LNCaP clone FGC (cell line): ENCODE results near the gene TNFAIP8.

ENCODE experiments used
- DNase-seq: peaks from one replicate; pipeline ENCODE4 v3.0.0-alpha.2; 2011; ENCODE audit warnings: low read depth
- H3K4me3 ChIP-seq: 2 replicates; pipeline ENCODE4 v1.5.1; 2011; ENCODE audit warnings: mild to moderate bottlenecking, low read depth, low read length, control low read depth
- TF ChIP-seq, protein P1 (sequence below): IDR thresholded peaks from 2 replicates; pipeline ENCODE4 v1.5.1; 2012; ENCODE audit warnings: mild to moderate bottlenecking; ENCODE audit not compliant: control insufficient read depth, insufficient read depth; ENCODE audit errors: extremely low read depth

TNFAIP8 gene

DNA sequence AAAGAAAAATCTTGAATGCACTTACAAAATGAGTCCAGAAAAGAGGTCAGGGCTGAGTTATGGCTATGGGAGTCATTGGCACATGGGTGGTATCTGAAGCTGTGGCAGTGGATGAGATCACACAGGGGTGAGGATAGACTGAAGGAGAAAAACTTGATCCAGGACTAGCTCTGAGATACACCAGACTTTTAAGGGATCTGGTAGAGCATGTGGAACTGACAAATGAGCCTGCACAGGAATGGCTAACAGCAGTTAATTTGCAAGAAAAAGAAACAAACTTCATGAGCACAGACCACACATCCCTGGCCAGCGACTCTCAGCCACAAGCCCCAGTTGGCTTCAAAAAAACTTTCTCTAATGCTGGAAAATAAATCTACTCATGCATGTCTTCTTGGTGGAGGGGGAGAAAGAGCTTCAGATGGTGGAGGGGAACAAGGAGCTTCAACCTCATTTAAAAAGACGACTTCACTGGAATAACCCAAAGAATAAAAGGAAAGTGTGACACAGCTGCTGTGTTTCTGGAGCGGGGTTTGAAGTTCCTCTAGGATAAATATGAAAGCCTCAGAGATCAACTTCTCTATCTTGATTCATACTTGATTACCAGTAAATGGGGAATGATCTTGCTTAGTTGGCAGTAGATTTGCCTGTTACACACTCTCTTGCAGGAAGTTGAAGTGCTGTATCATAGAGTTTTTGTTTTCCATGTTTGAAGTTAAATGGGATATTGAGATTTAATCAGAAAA lies 33.6 kb downstream of the TNFAIP8 start:
- no peak for DNase-seq
- TF ChIP-seq, protein P1, sequence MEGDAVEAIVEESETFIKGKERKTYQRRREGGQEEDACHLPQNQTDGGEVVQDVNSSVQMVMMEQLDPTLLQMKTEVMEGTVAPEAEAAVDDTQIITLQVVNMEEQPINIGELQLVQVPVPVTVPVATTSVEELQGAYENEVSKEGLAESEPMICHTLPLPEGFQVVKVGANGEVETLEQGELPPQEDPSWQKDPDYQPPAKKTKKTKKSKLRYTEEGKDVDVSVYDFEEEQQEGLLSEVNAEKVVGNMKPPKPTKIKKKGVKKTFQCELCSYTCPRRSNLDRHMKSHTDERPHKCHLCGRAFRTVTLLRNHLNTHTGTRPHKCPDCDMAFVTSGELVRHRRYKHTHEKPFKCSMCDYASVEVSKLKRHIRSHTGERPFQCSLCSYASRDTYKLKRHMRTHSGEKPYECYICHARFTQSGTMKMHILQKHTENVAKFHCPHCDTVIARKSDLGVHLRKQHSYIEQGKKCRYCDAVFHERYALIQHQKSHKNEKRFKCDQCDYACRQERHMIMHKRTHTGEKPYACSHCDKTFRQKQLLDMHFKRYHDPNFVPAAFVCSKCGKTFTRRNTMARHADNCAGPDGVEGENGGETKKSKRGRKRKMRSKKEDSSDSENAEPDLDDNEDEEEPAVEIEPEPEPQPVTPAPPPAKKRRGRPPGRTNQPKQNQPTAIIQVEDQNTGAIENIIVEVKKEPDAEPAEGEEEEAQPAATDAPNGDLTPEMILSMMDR = no peak
- no peak overlapping the region for H3K4me3 ChIP-seq

DNA sequence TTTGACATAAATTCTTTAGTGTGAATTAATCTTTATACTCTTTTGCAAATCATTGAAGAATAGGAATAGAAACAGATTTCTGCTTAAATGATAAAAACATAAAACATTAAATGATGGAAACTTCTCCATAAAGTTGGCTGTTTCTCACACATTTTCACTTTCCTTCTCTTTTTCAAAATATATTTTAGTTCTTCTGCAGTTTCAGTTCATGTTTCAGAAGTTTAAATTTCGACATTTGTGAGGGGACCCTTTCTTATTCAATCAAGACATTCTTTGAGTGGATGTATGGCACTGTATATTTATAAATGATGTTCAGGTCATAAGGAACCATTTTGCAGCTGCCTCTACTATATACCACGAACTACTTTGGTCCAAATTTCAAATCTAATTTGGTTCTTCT lies 34.6 kb downstream of the TNFAIP8 start:
- no peak for DNase-seq
- TF ChIP-seq, protein P1 = no peak
- H3K4me3 ChIP-seq = no peak overlapping the region

DNA sequence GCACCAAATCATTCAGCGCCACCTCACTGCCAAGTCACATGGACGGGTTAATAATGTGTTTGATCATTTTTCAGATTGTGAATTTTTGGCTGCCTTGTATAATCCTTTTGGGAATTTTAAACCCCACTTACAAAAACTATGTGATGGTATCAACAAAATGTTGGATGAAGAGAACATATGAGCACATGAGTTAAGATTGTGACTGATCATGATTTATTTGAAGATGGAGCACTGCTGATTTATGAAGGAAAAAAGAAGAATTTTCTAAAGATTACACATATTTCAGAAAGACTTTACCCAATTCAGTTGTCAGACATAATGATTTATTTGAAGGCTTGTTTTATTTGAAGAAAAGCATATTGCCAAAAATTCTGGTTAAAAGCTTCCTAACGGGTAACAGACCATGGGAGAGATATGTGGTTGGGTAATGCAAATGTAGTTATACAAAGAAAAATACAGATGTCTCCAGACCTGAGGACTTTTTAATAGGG lies 37.4 kb downstream of the TNFAIP8 start:
- no peak for DNase-seq
- no peak overlapping the region for H3K4me3 ChIP-seq
- TF ChIP-seq, protein P1 = no peak

DNA sequence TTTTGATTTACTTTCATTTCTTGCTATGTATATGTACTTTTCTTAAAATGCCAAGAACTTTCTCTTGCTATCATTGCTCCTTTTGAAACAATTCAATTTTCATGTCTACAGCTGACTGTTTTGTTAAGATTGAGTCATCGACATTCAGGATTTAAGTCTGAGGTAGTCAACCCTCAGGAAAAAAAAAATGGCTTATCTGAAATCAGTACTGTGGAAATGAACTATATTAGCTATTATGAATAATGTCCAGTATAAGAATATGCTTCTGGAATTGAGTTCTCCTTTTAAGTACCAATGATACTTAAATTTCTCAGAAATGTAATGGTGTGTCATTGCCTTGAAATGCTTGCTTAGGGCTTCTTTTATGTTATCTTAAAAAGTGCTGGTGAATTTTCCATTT lies 37.9 kb downstream of the TNFAIP8 start:
- DNase-seq = no peak
- H3K4me3 ChIP-seq = no peak overlapping the region
- TF ChIP-seq, protein P1 = no peak

DNA sequence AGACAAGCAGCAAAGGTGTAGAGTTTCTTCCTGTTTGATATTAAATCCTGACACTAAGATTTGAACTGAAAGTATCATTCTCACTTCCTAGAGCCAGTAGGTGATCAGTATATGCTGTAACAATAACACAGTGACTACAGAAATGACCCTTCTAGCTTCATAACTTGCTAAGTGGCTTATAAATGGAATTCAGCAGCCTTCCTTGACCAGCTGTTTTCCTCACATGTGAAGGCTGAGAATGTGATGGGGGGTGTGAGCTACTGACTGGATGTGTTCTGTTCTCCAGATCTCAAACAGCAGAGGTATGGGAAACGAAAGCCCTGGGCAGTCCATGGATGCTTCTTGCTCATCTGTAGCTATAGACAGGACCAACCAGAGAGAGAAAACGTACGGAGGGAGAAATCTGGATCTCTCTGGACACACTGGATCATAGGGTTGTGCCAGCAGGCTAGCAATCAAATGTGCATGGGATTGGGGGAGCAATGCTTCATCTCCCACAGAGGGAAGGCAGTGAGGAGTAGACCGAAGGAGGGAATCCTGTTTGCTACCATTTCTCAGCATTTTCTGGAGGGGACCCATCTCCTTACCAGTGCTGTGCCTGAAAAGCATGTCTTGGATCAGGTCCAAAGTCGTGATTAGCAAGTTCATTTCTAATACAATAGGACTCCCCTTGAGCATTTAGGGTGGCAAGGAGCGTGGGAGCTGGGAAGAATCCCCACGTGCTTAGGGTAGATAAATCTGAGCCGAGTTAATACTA lies 39.4 kb downstream of the TNFAIP8 start:
- no peak for DNase-seq
- TF ChIP-seq, protein P1 = no peak
- H3K4me3 ChIP-seq = no peak overlapping the region

DNA sequence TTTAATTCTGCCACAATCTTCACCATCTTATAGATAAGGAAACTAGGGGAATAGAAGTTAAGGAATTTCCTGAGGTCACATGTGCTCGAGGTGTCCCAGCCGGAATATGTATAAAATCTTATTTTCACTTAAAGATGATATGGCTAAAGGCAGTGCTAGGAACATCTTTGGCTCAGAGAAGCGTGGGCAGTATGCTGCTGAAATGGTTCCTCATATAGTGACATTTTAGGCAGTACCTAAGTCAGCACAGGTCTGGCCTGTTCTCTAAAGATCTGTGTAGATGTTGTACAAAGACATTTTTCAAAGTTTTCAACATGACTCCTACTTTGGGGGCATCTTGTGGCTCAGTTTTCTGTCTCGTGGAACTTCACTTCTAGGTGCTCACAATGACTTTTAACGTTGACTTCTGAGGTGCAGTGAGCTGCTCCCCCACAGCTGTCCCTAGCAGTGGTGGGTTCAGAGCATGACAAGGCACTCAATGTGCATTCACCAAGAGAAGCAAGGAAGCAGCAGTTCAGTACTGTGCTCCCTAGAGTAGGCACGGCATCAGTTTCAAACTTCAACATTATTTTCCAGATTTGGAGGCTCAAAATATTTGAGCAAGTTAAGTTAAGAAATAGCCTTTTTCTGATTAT lies 40.3 kb downstream of the TNFAIP8 start:
- TF ChIP-seq, protein P1 = no peak
- no peak for DNase-seq
- H3K4me3 ChIP-seq = no peak overlapping the region
